GM12878 (cell line): Measurements from ENCODE around the gene BPGM. TPM values are rescaled to one million over a fixed set of nuclear protein-coding genes. Genes with fewer than 3 reads are reported as not detected.
A peak's percentile ranks its signal among the peaks of the same experiment; 100 is the strongest.

ENCODE experiments used
- ATAC-seq: fragments of 200-7000 bp; cut with Tn5 transposase; 3 replicates; pipeline ENCODE4 v1.9.1; 2020; ENCODE audit warnings: mild to moderate bottlenecking, moderate library complexity
- BruUV-seq: library from RNA; stranded (reverse); fragments of 400-500 nt; replicated peaks from 2 replicates; lab custom pipeline; 2021; lab: Mats Ljungman, UMichigan
- CTCF ChIA-PET: fragments of 300-600 bp; sonication (Branson Sonifier 250); formaldehyde crosslinking; extraction: SDS; loops from one replicate; lab custom pipeline; 2021; ENCODE audit warnings: inconsistent platforms; lab: Yijun Ruan, JAX
- POLR2A ChIA-PET: fragments of 350-600 bp; formaldehyde crosslinking; extraction: SDS; loops from one replicate; lab custom pipeline; 2021; ENCODE audit warnings: inconsistent platforms; lab: Charles Lee
- RAD21 ChIA-PET: fragments of 300-600 bp; sonication (Branson Sonifier 250); formaldehyde crosslinking; loops from one replicate; lab custom pipeline; 2023; ENCODE audit warnings: antibody characterized with exemption; ENCODE audit not compliant: unreplicated experiment; lab: Charles Lee
- SMC1A ChIA-PET: fragments of 300-600 bp; sonication (Branson Sonifier 250); formaldehyde crosslinking; loops from one replicate; lab custom pipeline; 2023; ENCODE audit not compliant: unreplicated experiment, uncharacterized antibody; lab: Charles Lee
- DNase-seq: peaks from one replicate; pipeline ENCODE4 v3.0.0-alpha.2; 2011; ENCODE audit warnings: low read depth, low spot score
- FAIRE-seq: peaks from 3 replicates; lab custom pipeline; 2011; peaks lifted over from hg19 to GRCh38; lab: Jason Lieb, UNC
- H2AFZ ChIP-seq: 2 replicates; pipeline ENCODE4 v1.6.0; 2011; ENCODE audit warnings: low read depth, low read length, control low read depth; ENCODE audit not compliant: control insufficient read depth
- H3K27ac ChIP-seq: 2 replicates; pipeline ENCODE4 v1.5.1; 2011; ENCODE audit warnings: control low read depth; ENCODE audit not compliant: control insufficient read depth, insufficient read depth
- H3K27me3 ChIP-seq, 2 experiments: replicated peaks in 1 of 2; 2 replicates each; pipeline versions ENCODE4 v1.6.0 to v1.6.1; 2011; ENCODE audit warnings: low read length in 1 of 2; ENCODE audit not compliant: control insufficient read depth in 2 of 2, insufficient read depth in 2 of 2
- H3K36me3 ChIP-seq, 2 experiments: 2 replicates each; pipeline ENCODE4 v1.5.1; 2011; ENCODE audit warnings: low read length in 1 of 2; ENCODE audit not compliant: control insufficient read depth in 2 of 2, insufficient read depth in 2 of 2
- H3K4me1 ChIP-seq: 2 replicates; pipeline ENCODE4 v1.6.1; 2011; ENCODE audit warnings: mild to moderate bottlenecking, low read length, moderate library complexity, mixed read lengths; ENCODE audit not compliant: control insufficient read depth, insufficient read depth
- H3K4me2 ChIP-seq: 2 replicates; pipeline ENCODE4 v1.6.0; 2011; ENCODE audit warnings: control low read depth; ENCODE audit not compliant: control insufficient read depth, insufficient read depth
- H3K4me3 ChIP-seq: fragments of 200-600 bp; sonication (generic); 2 replicates; pipeline ENCODE4 v1.5.1; 2016
- H3K79me2 ChIP-seq: 2 replicates; pipeline ENCODE4 v1.6.0; 2011; ENCODE audit warnings: low read length; ENCODE audit not compliant: control insufficient read depth, insufficient read depth
- H3K9ac ChIP-seq: 2 replicates; pipeline ENCODE4 v1.8.0; 2011; ENCODE audit warnings: low read length, control low read depth, mixed read lengths; ENCODE audit not compliant: control insufficient read depth, insufficient read depth
- H3K9me3 ChIP-seq: replicated peaks from 3 replicates; pipeline ENCODE4 v1.5.1; 2011; ENCODE audit warnings: mild to moderate bottlenecking, low read length; ENCODE audit not compliant: control insufficient read depth, insufficient read depth
- H4K20me1 ChIP-seq: 2 replicates; pipeline ENCODE4 v1.6.0; 2011; ENCODE audit not compliant: control insufficient read depth, insufficient read depth
- ASH2L ChIP-seq: fragments of 300-600, 200-600 bp; sonication (generic); IDR thresholded peaks from 2 replicates; pipeline ENCODE4 v1.6.1; 2017; ENCODE audit warnings: low read depth, mild to moderate bottlenecking, borderline replicate concordance
- CTCF ChIP-seq, 3 experiments: IDR thresholded peaks in 2 of 3; conservative IDR thresholded peaks in 1 of 3; 2 replicates each; pipeline ENCODE4 v1.5.1; 2011; ENCODE audit warnings: low read depth in 3 of 3, low read length in 3 of 3, mild to moderate bottlenecking in 3 of 3, control low read depth in 2 of 3, moderate library complexity in 2 of 3, inconsistent platforms in 1 of 3, mixed read lengths in 1 of 3; ENCODE audit not compliant: control insufficient read depth in 2 of 3, insufficient read depth in 1 of 3; ENCODE audit errors: extremely low read depth in 1 of 3
- MXI1 ChIP-seq: fragments of 150-350 bp; IDR thresholded peaks from 2 replicates; pipeline ENCODE4 v1.6.1; 2011; ENCODE audit warnings: low read depth, mild to moderate bottlenecking, inconsistent platforms, low read length, improper control_type of control experiment
- MYC ChIP-seq: IDR thresholded peaks from 2 replicates; pipeline ENCODE4 v1.6.1; 2011; ENCODE audit warnings: mild to moderate bottlenecking, low read length, moderate library complexity, inconsistent platforms; ENCODE audit not compliant: insufficient read depth, insufficient replicate concordance, insufficient read length, severe bottlenecking
- POLR2A ChIP-seq: IDR thresholded peaks from 2 replicates; pipeline ENCODE4 v1.6.1; 2011; ENCODE audit warnings: low read depth, mild to moderate bottlenecking, low read length
- RAD21 ChIP-seq: IDR thresholded peaks from 2 replicates; pipeline ENCODE4 v1.6.1; 2011; ENCODE audit warnings: mild to moderate bottlenecking, low read depth, low read length, moderate library complexity; ENCODE audit not compliant: insufficient read depth
- SMC3 ChIP-seq: IDR thresholded peaks from 2 replicates; pipeline ENCODE4 v1.6.1; 2011; ENCODE audit warnings: low read length, improper control_type of control experiment, borderline replicate concordance
- ZNF384 ChIP-seq: IDR thresholded peaks from 2 replicates; pipeline ENCODE4 v1.6.1; 2012; ENCODE audit warnings: low read depth, mild to moderate bottlenecking, low read length, improper control_type of control experiment, borderline replicate concordance
- WGBS: methylation state at CpG from one replicate; pipeline ENCODE4 v1.1.6; 2016; ENCODE audit warnings: low lambda C conversion rate; ENCODE audit not compliant: insufficient replicate concordance, insufficient coverage; ENCODE audit errors: missing lambda C conversion rate; 5-methylcytosine and 5-hydroxymethylcytosine counted together
- in situ Hi-C: fragments of 300-500 bp; cut with MboI; formaldehyde crosslinking; loops from 9 replicates; pipeline ENCODE4 v1.14.3; 2018; ENCODE audit warnings: mixed read lengths
- intact Hi-C: fragments of 100-400 bp; cut with micrococcal nuclease; formaldehyde crosslinking; loops from one replicate; pipeline ENCODE4 v1.14.2; 2022; ENCODE audit not compliant: unreplicated experiment
- polyA plus RNA-seq, 11 experiments: library from polyadenylated mRNA; depleted of rRNA in 4 of 11; unstranded in 6 of 11; stranded (reverse) in 5 of 11; fragments of >200 nt; fragmentation: Nextera tagmentation in 4 of 11; fragmentation: Illumina TruSeq in 1 of 11; extraction: Ambion mirVana in 4 of 11; extraction: Trizol in 1 of 11; gene quantifications; 1 replicate in 1 of 11; 2 replicates in 10 of 11; pipeline versions ENCODE4 v1.2.1 to v1.2.3, GENCODE V29; 2011 to 2016; ENCODE audit warnings: inconsistent platforms in 2 of 11, missing spikeins in 2 of 11, low read depth in 1 of 11
- total RNA-seq, 4 experiments: library from RNA; depleted of rRNA in 3 of 4; stranded (reverse); fragments of >200 nt in 3 of 4; fragmentation: Illumina TruSeq in 1 of 4; extraction: Trizol in 1 of 4; gene quantifications; 2 replicates each; pipeline versions ENCODE4 v1.2.1 to v1.2.3, GENCODE V29; 2013 to 2021

BPGM gene
- total and polyA plus RNA-seq, 10 of the 15 experiments (the other 5 are each of a cell fraction or from before 2014, with no cell fraction given), result 9.0 to 20.1 (median 15.2) TPM

GRCh38 chr7:134690016-134690415, 43.4 kb downstream of the BPGM start:
- Histone ChIP-seq H3K4me3 (no peak overlapping the region), H3K9me3 (no peaks in the 10 kb centered on the region), H3K4me2 (no peak overlapping the region), H4K20me1 (no peaks in the 10 kb centered on the region), H3K4me1 (no peaks in the 10 kb centered on the region), H3K27me3 (peaks cover 0 to 2% of the 10 kb centered on the region in 2 experiments; a peak in 1 of 4 replicates), H3K79me2 (no peaks in the 10 kb centered on the region), H3K27ac (no peak overlapping the region), H3K36me3 (no peaks in the 10 kb centered on the region), H2AFZ (no peak overlapping the region), H3K9ac (no peak overlapping the region)
- in situ Hi-C loops, result no loop called here
- SMC1A ChIA-PET, result interaction anchor here (0.7 to 2.9 kb wide), 19 partner anchors 11 to 481 kb away, joined by 3 to 41 read pairs (median 4); partner anchors contain the start of genes BPGM and CYREN
- RAD21 ChIA-PET, result interaction anchor here (0.7 to 2.3 kb wide), 15 partner anchors 10 to 296 kb away, joined by 3 to 15 read pairs (median 5); partner anchors contain the start of gene AGBL3
- 63% methylated on average over 5 of the region's 5 CpGs for WGBS
- ATAC-seq (peak; percentile 75), FAIRE-seq (no peak), DNase-seq (no peak)
- CTCF ChIA-PET, result interaction anchor here (0.7 to 5.7 kb wide), 35 partner anchors 12 to 645 kb away, joined by 3 to 32 read pairs (median 3); partner anchors contain the start of gene CYREN
- BruUV-seq, result no TSS peak
- POLR2A ChIA-PET, result interaction anchor here (1.6 kb wide), 1 partner anchor 42 kb away, joined by 5 read pairs; no protein-coding TSS in a partner anchor
- intact Hi-C loops, result no loop called here
- TF ChIP-seq MXI1, result no peak
- no peak for TF ChIP-seq ZNF384
- TF ChIP-seq MYC, result no peak
- peak; percentile 36; the same call in 1 of the 2 replicates for TF ChIP-seq SMC3
- TF ChIP-seq ASH2L, result no peak
- peak; percentile 41 for TF ChIP-seq RAD21
- no peak for TF ChIP-seq POLR2A
- TF ChIP-seq CTCF (IDR thresholded peaks at IDR 0.05 in 2 of 3, conservative IDR thresholded peaks at IDR 0.05 in 1 of 3; ENCODE audit: control insufficient read depth in 2 of 3, extremely low read depth in 1 of 3, insufficient read depth in 1 of 3, low read depth in 3 of 3, low read length in 3 of 3), result peak in 1 of 3 experiments; percentile 10; a peak in 1 of 6 replicates
